T47D (cell line): ENCODE data around the gene JUNB.
A peak's percentile ranks its signal among the peaks of the same experiment; 100 is the strongest.

Source experiments
- DNase-seq, 2 experiments: peaks; one replicate each; pipeline versions ENCODE4 v3.0.0 to v3.0.0-alpha.2; 2011 to 2012; ENCODE audit warnings: low read depth in 1 of 2, low spot score in 1 of 2
- JUND ChIP-seq: IDR thresholded peaks from 2 replicates; pipeline ENCODE4 v1.6.1; 2012; ENCODE audit warnings: low read depth
- in situ Hi-C: cut with HindIII; loops from 2 replicates; pipeline ENCODE4 v1.10.0; 2016; ENCODE audit warnings: low sequenced_read_pairs, low pct_unique_long_range_greater_than_20kb

Gene JUNB

DNA sequence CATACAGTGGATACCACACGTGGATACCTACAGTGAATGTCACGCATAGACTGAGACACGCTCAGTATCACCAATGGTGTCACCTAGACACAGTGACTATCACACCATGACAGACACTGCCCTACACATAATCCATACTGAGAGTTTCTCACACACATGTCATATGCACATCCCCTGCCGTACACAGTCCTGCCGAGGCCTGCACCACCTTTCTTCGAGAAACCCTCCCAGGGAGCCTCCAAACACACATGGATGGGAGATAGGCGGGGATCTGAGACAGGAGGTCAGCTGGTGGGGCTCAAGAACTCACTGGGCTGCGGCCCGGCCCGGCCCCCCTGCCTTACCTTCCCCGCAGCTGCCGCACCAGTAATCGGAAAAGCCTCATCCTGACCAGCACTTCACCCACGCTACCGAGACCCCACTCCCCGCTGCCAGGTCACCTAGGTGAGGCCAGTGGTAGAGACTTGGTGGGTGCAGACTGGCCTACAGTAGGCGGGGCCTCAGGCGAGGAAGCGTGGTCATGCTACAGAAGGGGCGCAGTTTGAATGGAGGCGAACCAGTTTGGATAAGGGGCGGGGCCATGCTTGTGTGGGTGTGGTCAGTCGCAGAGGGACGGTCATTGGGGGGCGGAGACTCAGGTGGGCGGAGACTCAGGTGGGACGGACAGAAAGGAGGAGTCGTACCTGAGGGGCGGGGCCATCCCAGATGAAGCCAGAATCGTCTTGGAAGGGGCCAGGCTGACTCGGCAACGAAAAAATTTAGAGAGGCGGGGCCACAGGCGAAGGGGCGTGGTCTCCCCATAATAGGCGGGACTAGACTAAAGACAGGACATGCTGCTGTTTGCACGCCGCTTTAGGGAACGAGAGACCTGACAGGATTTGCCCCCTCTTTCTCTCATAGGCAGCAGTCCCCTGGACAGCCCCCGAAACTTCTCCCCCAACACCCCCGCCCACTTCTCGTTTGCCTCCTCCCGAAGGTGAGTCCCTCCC is 49.1 kb downstream of the JUNB start:
- TF ChIP-seq JUND: no peak
- peak; percentile 73 to 97 for DNase-seq
- in situ Hi-C loops: no loop called here

DNA sequence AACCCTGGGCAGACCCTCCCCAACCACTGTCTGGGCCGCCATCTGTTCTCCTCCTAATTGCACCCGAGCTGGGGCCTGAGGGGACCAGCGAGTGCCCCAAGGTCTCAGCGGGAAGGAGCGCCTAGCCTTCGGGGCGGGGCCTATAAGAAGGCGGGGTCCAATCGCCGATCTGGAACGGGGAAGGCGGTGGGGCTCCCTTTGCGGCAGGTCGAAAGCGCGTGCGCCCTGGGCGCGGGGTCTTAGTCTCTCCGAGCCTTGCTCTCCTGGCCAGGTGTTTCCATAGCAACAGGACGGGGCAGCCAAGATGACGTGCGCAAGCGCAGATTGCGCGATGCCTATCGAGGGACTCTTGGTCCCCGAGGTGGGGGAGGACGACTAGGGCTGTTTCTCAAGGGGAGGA is 49.8 kb downstream of the JUNB start:
- TF ChIP-seq JUND: no peak
- peak in 1 of 2 experiments; percentile 23 for DNase-seq
- in situ Hi-C loops: no loop called here

DNA sequence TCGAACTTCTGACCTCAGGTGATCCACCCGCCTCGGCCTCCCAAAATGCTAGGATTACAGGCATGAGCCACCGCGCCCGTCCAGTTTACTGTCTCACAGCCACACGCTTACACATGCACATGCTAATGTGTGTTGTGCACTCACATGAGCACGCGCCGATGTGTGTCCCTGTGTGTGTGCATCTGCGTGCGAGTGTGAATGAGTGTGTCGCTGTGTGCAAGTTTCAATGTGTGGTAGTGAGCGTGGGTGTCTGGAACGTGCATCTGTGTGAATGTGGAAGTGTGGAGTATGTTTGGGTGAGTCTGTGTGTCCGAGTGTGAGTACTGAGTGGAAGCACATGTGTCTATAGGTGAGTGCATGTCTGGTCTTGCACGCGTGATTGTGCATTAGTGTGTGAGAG is 51.2 kb downstream of the JUNB start:
- no peak for TF ChIP-seq JUND
- in situ Hi-C loops: no loop called here
- no peak for DNase-seq
